Measurements from ENCODE around the gene OR5A1.

OR5A1 gene

DNA sequence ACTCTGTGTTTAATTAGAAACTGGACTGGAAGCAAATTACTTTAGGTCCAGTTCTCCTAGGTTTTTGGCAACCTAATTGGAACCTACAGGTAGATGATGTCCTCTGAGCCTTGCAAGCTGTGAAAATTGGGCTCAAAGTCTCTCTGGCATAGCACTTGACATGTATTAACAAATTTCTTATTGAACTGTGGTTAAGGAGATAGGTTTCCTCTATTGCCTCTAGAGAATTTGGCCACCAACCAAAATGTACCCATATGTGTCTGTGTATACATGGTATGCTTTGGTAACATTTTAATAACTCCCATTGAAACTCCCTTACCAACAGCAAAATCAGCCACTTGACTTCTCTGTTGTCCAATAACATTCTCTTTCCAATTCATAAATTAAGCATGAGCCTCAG is 36.7 kb downstream of the OR5A1 start, which contains the start of gene OR4D10:
OR4D10 (plus strand) TSS at position 301 of the 400 bp plus-strand sequence. CDS start 4,115 bp downstream, outside the sequence.
- H3K4me1 ChIP-seq: peaks cover 11% of the 10 kb centered on the region
- no peaks in the 10 kb centered on the region for H4K20me1 ChIP-seq
- H3K27me3 ChIP-seq: no peaks in the 10 kb centered on the region
- TF ChIP-seq Cebpa-rat (IDR thresholded peaks at IDR 0.05): no peak
- H3K27ac ChIP-seq: no peak within 1 kb of the TSS
- H3K4me2 ChIP-seq: no peak within 1 kb of the TSS
- H3K36me3 ChIP-seq: no peaks in the 10 kb centered on the region
- H3K9me3 ChIP-seq: no peaks in the 10 kb centered on the region
- H3K9ac ChIP-seq: no peak within 1 kb of the TSS
- H3K4me3 ChIP-seq: no peak within 1 kb of the TSS

DNA sequence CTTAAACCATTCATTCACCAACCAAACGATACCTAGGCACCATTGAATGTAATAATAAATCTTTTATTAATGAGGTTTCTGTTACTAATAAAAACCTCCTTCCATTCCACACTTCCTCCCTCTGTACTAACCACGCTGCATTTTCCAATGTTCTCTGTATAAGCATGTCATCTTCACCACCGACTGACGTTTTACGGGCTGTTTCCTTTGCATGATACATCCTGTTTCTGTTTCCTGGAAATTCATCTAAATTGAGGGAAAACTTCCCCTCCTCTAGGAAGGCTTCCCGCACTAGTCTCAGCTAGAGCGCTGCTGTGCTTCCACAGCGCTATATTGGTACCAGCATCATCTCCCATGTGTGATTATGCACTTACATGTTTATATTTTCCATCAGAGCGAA is 38.9 kb downstream of the OR5A1 start:
- Histone ChIP-seq H3K9me3 (no peaks in the 10 kb centered on the region), H4K20me1 (no peaks in the 10 kb centered on the region), H3K27ac (no peak overlapping the region), H3K9ac (no peak overlapping the region), H3K4me2 (no peak overlapping the region), H3K27me3 (no peaks in the 10 kb centered on the region), H3K36me3 (no peaks in the 10 kb centered on the region), H3K4me3 (no peak overlapping the region), H3K4me1 (peaks cover 11% of the 10 kb centered on the region)
- no peak for TF ChIP-seq Cebpa-rat (IDR thresholded peaks at IDR 0.05)

DNA sequence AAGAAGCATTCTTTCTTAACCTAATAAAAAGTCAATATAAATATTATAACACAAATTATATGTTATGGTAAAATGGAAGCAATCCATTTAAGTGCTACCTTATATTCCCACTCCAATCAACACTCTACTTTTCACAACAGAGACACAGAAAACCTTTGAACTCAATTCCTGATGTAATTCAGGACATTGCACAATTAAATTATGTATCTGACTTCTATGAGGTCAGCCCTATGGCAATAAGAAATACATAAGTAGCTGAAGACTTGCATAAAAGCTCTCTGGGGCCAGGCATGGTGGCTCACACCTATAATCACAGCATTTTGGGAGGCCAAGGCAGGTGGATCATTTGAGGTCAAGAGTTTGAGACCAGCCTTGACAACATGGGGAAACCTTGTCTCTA is 43.6 kb downstream of the OR5A1 start:
- H3K9ac ChIP-seq: no peak overlapping the region
- no peak overlapping the region for H3K27ac ChIP-seq

DNA sequence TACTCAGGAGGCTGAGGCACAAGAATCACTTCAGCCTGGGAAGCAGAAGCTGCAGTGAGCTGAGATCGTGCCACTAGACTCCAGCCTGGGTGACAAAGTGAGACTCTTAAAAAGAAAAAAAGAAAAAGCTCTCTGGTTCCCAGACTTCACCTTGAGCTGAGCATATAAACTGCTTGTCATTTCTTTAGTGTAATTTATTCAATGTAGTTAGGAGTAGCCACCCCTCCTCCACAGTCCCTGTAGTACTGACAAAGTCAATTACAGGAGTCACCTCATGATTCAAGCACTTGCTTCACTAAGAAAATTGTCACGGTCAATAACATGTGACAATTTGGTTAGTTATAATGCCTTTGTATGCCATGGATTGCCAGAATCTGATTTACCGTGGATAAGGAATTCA is 44.1 kb downstream of the OR5A1 start:
- H3K27me3 ChIP-seq: no peaks in the 10 kb centered on the region

More for the DNA sequence above, 43.6 kb downstream of the OR5A1 start:
- Histone ChIP-seq H3K4me3 (no peak overlapping the region), H3K27me3 (no peaks in the 10 kb centered on the region), H3K9me3 (no peaks in the 10 kb centered on the region), H4K20me1 (no peaks in the 10 kb centered on the region), H3K4me1 (peaks cover 7% of the 10 kb centered on the region), H3K4me2 (no peak overlapping the region), H3K36me3 (no peaks in the 10 kb centered on the region)
- no peak for TF ChIP-seq Cebpa-rat (IDR thresholded peaks at IDR 0.05)

More for the DNA sequence above, 44.1 kb downstream of the OR5A1 start:
- TF ChIP-seq Cebpa-rat (IDR thresholded peaks at IDR 0.05): no peak
- Histone ChIP-seq H3K4me3 (no peak overlapping the region), H3K9me3 (no peaks in the 10 kb centered on the region), H3K4me1 (peaks cover 7% of the 10 kb centered on the region), H3K9ac (no peak overlapping the region), H3K27ac (no peak overlapping the region), H3K36me3 (no peaks in the 10 kb centered on the region), H3K4me2 (no peak overlapping the region), H4K20me1 (no peaks in the 10 kb centered on the region)

All from BLaER1 (cell line).